NB4 (cell line): Measurements from ENCODE around the gene NKX3-2.

ENCODE experiments used
- DNase-seq: peaks from one replicate; pipeline ENCODE4 v3.0.0; 2010; ENCODE audit warnings: low read depth
- H3K4me3 ChIP-seq: one replicate; pipeline ENCODE4 v1.5.1; 2011; ENCODE audit warnings: mild to moderate bottlenecking, low read depth, low read length, moderate library complexity
- MYC ChIP-seq: IDR thresholded peaks from 2 replicates; pipeline ENCODE4 v1.6.1; 2011; ENCODE audit warnings: low read depth, low read length
- POLR2A ChIP-seq: IDR thresholded peaks from 2 replicates; pipeline ENCODE4 v1.6.1; 2011; ENCODE audit warnings: mild to moderate bottlenecking; ENCODE audit not compliant: insufficient read length; ENCODE audit errors: extremely low read depth
- TF ChIP-seq, protein P1 (sequence below): IDR thresholded peaks from 2 replicates; pipeline ENCODE4 v1.6.1; 2011; ENCODE audit warnings: low read depth, low read length
- TF ChIP-seq, protein P2 (sequence below): IDR thresholded peaks from one replicate; pipeline ENCODE4 v1.5.1; 2012; ENCODE audit warnings: low read depth, low read length

Gene NKX3-2

DNA sequence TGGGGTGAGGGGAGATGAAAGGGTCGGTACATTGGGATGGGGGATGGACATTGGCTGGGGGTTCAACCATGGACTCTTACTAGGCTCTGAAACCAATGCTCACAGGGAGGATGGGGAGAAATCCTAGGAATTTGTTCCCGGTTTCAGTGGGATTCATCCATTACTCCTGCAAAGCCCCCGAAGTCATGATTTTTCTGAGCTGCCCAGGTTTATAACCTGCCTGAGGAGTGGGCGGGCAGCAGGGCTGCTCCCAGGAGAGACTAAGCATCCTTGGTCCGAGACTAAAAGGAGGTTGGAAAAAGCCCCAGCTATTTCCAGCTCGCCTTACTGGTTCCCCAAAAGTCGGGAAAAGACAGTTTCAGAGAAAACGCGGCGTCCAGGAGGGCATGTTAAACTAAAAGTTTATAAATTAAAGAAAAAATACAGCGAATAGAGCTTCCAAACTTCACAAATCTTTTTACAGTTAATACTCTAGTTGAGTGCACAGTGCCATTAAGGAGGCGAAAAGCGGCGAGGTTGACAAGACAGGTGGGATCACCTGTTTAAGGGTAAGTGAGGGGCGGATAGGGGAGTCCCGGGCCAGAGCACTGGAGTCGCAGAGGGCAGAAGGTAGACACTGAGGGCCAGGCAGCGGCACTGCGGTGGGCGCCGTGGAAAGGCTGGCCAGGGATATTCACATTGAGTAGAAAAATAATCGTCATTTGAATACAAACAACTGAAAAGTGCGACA lies 3.7 kb downstream of the NKX3-2 start:
- TF ChIP-seq MYC (no peak), POLR2A (no peak)
- TF ChIP-seq, protein P1, sequence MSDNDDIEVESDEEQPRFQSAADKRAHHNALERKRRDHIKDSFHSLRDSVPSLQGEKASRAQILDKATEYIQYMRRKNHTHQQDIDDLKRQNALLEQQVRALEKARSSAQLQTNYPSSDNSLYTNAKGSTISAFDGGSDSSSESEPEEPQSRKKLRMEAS = no peak
- TF ChIP-seq, protein P2, sequence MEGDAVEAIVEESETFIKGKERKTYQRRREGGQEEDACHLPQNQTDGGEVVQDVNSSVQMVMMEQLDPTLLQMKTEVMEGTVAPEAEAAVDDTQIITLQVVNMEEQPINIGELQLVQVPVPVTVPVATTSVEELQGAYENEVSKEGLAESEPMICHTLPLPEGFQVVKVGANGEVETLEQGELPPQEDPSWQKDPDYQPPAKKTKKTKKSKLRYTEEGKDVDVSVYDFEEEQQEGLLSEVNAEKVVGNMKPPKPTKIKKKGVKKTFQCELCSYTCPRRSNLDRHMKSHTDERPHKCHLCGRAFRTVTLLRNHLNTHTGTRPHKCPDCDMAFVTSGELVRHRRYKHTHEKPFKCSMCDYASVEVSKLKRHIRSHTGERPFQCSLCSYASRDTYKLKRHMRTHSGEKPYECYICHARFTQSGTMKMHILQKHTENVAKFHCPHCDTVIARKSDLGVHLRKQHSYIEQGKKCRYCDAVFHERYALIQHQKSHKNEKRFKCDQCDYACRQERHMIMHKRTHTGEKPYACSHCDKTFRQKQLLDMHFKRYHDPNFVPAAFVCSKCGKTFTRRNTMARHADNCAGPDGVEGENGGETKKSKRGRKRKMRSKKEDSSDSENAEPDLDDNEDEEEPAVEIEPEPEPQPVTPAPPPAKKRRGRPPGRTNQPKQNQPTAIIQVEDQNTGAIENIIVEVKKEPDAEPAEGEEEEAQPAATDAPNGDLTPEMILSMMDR = no peak
- DNase-seq = no peak
- no peak overlapping the region for H3K4me3 ChIP-seq

DNA sequence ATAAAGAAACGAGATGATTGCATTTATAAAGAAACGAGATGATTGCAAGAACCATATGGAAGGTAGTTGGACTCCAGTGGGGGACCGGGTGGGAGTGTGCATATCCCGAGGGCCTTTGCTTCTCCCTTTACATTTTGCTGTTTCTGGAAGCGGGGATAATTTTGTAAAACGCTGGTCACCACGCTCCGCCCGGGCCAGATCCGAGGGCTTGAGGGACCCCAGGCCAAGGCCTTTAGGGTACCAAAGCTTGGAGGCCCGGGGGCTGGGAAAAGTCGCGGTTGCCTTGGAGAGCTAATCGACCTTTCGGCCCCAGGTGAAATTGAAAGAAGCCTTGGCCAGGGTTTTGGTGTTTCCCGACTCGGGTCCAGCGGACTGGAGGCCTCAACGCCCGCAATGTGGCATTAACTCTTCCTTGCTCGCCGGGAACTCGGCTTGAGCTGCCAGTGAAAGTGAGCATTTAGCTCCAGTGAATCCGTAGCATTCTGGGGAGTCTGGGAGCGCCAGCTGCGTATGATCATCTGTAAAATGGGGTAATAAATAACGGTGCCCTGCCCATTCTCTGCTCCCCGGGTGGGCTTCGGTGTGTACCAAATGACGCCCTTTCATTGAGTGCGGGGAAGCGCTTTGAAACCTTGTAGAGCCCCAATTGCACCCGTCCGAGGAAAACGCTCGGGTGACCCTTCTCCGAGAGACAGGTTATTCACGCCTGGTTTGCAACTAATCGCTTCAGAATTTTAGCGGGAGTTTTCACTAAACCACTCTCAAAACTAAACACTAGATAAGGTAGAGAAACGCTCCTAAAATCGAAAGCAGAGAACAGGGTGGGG lies 4.5 kb downstream of the NKX3-2 start:
- TF ChIP-seq POLR2A = no peak
- TF ChIP-seq, protein P1 = no peak
- TF ChIP-seq, protein P2 = no peak
- TF ChIP-seq MYC = no peak
- DNase-seq = no peak

DNA sequence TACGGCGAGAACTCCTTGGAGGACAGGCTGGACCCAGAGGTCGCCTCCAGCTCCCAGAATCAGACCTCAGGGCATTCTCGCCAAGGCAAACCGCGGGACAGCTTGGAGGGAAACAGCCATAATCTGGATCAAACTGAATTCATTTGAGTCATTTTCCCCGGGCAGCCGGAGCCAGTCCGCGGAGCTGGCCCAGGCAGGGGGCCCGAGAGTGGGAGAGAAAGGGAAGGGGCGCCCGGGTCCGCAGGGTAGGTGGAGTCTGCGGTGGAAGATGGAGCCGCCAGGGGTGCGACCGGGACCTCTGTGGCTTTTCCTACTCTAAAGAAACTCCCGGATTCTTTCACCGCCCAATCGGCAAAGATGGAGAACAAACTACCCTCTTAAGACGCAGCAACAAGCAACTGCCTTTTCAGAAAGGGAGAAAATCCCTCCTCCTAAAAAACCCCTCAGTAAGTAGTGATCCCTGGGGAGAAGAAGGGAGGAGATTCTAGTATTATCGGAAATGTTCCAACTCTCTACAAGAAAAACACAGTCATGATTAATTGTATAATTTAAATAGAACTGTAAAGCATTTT lies 5.2 kb downstream of the NKX3-2 start:
- H3K4me3 ChIP-seq = no peak overlapping the region
- no peak for DNase-seq
- TF ChIP-seq, protein P1 = no peak
- TF ChIP-seq POLR2A (no peak), MYC (no peak)
- TF ChIP-seq, protein P2 = no peak

More for the DNA sequence above, 4.5 kb downstream of the NKX3-2 start:
- no peak overlapping the region for H3K4me3 ChIP-seq

DNA sequence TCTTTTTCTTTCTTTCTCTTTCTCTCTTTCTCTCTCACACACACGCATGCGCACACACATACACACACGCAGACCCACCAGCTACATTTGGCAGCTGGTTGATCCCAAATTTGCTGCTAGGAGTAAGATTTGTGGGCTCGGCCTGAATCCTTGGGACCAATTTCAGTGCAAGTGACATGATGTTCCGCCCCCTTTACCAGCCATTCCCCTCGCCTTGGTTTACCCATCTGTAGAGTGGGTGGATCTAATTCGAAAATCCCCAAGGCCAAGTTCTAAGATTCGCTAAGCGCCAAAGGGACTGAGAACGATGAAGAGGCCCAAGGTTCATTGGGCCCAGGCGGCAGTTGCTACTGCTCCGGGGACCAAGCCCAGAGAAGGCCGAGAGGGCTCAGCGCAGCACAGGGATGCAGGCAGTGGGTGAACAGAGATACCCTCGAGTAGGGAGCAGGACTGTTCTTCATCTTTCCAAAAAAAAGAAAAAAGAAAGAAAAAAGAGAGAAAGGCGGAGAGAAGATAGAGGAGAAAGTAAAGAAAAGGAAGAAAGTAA lies 5.8 kb downstream of the NKX3-2 start:
- DNase-seq = no peak
- no peak overlapping the region for H3K4me3 ChIP-seq
- TF ChIP-seq POLR2A (no peak), MYC (no peak)
- TF ChIP-seq, protein P2 = no peak
- TF ChIP-seq, protein P1 = no peak

DNA sequence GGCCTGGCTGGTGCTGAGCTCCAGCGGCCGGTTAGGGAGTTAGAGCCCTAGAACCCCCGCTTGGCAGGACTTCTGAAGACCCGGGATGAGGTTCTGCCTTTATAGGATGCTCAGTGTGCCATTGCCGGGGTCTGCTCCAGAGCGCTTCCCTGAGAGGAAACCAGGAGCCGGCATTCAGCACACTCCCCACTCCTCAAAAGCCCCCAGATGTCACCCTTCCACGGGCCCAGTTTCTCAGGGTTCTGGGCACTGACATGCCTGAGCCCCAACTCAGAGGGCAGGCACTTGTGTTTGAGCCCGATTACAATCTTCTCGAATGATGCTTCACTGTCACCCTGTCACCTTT lies 6.5 kb downstream of the NKX3-2 start:
- no peak for DNase-seq
- H3K4me3 ChIP-seq = no peak overlapping the region
- TF ChIP-seq, protein P1 = no peak
- TF ChIP-seq, protein P2 = no peak
- TF ChIP-seq POLR2A = no peak
- TF ChIP-seq MYC = no peak
